Activated T-cell treated with anti-CD3 and anti-CD28 coated beads for 4 hours (primary cell): ENCODE measurements around the gene L1CAM.

Experiments used
- DNase-seq: peaks from one replicate; pipeline ENCODE4 v3.0.0-alpha.2; 2020

The L1CAM gene

DNA sequence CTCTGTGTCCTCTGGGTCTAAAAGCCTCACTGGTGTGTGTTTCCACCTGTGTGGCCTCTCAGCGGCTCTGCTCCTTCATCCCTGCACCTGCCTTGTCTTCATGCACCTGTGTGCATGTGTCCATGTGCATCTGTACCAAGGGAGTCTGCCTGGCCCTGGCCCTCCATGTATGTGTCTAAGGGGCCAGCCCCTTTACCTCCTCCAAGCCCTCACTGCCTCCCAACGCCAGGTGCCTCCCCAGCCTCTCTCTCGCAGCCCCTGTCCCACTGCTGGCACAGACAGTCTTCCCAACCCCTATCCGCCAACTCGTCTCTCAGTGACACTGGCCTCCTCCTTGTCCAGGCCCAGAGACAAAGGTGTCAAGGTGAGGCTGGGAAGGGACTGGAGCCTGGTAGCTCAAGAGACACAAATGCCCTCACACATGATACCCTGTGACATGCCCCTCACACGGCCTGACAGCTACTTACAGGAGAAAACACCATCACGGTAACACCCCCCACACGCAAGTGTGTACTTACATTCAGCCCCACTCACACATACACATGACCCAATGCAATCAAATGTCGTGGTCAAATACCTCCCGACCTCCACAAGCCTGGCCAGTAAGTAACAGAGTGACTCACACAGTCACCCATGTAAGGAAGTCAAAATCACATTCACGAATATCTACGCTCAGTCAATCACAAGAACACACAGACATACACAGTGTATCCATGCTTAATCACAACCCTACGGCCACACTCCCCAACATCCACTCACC, 11.4 kb downstream of the L1CAM start:
- DNase-seq = no peak

GRCh38 chrX:153874085-153874365, 11.9 kb downstream of the L1CAM start:
- no peak for DNase-seq

- DNase-seq = no peak
Measured at GRCh38 chrX:153873282-153874084, 12.5 kb downstream of the L1CAM start.

GRCh38 chrX:153871946-153872878, 13.8 kb downstream of the L1CAM start:
- no peak for DNase-seq

- no peak for DNase-seq
Measured at GRCh38 chrX:153871451-153871850, 14.5 kb downstream of the L1CAM start.

DNA sequence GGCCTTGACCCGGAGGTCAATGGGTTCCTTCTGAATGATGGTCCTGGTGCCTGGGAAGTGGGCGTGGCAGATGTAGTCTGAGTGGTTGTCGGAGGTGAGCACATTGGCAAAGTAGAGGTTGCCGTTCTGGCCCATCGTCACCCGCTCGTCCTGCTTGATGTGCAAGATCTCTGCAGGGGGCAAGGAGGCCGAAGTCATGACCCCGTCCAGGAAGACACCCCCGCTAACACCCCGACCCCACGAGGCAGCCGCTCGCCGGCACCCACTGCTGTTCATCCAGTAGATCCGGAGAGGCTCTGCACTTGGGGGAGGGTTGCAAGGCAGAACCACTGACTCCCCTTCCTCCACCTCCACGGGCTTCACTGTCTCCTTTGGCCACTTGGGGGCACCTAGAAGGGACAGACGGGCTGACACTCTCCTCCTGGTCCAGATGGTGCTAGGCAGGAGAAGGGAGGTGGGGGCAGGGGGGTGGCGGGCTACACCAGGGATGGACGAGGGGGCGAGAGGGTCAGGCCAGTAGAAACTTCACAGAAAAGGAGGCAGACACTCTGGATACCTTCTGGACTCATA, 15.1 kb downstream of the L1CAM start:
- no peak for DNase-seq

DNA sequence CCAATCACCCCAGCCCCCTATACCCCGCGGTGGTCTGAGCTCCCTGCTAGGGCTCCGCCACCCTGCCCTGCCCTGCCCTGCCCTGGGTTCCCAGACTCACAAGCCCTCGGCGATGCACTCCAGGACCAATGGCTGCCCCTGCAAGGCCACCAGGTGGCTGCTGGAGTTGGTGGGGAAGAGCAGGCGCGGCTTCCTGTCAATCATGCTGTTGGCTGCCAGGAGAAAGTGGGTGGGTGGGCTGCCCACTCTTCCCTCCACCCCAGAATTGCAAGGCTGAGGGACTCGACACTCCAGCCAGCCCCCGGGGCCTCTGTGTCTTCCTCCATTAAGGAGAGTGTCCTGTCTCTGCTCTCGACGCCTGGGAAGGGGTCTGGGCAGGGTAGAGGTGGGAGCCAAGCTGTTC, 15.7 kb downstream of the L1CAM start:
- DNase-seq = no peak

GRCh38 chrX:153869473-153870287, 16.3 kb downstream of the L1CAM start:
- no peak for DNase-seq

DNA sequence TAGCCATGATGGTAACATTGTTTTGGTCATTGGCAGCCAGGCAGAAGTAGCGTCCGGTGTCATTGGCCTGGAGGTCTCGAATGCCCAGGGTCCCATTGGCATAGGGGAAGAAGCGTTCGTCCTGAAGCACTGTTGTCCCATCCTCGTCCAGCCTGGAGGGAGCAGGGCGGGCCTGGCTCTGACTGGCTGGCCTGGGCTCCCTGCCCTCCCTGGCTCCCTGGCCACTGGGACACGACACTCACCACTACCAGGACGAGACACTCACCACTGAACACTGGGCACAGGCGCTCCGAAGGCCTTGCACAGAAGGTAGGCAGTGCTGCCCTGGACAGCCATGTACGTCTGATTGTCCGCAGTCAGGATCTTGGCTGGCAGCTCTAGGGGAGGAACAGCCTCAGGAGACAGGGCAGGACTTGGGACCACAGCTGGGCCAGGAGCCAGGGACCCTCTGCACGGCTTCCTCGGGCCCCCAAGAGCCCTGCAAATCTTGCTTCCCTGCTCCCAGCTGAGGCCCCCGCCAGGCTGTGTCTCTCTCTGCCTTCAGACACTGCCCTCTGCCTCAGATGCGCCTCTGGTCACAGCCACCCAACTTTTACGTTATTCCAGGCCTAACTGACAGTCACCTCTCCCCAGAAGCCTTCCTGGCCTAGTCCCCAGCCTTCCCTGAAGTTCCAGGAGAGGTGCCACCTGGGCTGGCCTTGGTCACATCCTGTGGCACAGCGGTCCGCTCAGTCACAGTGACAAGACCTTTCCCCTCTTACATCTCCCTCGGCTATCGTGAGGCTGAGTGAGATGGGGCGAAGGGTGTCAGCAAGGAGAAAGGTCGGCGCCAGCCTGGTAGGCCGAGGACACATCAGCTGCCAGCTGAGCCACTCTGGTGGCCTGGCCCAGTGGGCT, 17.1 kb downstream of the L1CAM start:
- no peak for DNase-seq

DNA sequence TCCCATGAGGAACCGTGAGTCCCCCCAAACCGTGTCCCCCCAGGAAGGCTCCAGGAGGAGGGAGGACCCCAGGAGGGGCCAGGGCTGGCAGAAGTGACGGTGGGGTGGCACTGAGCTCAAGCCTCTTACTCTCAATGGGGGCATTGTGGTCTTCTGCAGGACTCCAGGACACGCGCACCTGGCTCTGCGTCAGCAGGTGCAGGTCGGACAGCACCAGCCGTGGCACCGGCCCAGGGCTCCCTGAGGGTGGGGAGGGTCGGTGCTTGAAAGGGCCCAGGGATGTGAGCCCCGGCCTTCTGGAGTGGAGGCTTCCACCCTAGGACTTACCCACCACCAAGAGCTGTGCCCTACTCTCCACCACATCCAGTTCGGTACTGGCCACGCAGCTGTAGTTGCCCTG, 18.3 kb downstream of the L1CAM start:
- DNase-seq = no peak

DNA sequence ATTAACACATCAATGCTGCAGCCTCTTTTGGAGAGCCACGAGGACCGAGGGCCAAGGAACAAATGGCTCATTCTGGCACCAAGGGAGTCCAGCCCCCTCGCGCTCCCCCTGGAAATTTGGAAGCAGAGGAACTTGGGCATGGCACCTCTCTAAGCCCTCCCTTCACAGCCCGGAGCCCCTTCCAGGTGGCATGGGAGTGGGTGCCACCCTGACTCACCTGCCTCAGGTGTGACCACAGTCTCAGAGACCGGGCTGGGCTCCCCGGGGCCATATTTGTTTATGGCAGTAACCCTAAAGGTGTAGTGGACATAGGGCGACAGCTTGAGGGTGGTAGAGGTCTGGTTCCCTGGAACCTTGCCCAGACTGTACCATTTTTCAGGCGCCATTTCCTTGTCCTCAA, 18.8 kb downstream of the L1CAM start:
- no peak for DNase-seq

DNA sequence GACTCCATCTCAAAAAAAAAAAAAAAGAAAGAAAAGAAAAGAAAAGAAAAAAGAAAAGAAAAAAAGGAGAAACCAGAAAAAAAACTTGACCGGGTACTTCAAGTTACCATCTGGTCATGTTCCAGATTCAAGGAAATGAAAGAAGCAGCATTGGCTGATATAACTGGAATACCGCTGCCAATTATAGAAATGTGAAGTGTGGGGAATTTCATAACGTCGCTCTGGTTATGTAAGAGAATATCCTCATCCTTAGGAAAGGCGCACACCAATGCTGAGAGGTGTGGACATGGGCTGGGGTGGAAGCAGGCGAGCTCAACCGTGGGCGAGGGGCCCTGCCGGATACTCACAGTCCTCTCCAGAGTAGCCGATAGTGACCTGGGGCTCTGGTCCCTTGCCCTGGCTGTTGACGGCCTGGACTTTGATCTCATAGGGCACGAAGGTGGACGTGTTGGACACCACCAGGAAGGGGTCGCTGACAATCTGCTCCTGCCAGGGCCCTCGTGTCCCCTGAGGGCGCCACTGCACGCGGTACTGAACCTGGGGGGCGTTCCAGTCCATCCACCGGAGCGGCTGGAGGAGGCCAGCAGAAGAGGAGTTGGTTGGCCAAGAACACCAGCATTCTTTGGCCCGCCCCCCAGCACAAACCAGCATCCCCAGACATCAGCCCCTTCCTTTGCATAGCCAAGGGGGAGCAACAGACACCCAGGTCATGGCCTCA, 19.5 kb downstream of the L1CAM start:
- DNase-seq = no peak

- DNase-seq = no peak
Measured at GRCh38 chrX:153865685-153866084, 20.3 kb downstream of the L1CAM start.

- DNase-seq = no peak
Measured at GRCh38 chrX:153865321-153865580, 20.7 kb downstream of the L1CAM start.

- DNase-seq = no peak
Measured at GRCh38 chrX:153864561-153865320, 21.2 kb downstream of the L1CAM start.

DNA sequence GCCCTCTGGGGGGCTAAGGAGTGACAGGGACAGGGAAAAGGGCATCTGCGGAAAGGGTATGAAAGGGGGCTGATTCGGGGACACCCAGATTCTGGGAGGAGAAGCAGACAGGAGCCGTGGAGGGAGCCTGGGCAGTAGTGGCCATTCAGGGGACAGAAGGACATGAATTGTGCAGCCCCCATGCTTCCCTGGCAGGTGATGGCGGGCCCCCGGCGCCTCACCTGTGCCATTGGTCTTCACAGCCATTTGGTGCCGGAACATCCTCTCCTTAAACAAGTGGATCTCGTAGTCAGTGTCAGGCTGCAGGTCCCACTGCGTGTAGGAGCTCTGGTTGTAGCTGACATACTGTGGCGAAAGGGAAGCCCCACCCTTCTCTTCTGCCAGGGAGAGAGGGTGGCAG, 21.9 kb downstream of the L1CAM start:
- no peak for DNase-seq

DNA sequence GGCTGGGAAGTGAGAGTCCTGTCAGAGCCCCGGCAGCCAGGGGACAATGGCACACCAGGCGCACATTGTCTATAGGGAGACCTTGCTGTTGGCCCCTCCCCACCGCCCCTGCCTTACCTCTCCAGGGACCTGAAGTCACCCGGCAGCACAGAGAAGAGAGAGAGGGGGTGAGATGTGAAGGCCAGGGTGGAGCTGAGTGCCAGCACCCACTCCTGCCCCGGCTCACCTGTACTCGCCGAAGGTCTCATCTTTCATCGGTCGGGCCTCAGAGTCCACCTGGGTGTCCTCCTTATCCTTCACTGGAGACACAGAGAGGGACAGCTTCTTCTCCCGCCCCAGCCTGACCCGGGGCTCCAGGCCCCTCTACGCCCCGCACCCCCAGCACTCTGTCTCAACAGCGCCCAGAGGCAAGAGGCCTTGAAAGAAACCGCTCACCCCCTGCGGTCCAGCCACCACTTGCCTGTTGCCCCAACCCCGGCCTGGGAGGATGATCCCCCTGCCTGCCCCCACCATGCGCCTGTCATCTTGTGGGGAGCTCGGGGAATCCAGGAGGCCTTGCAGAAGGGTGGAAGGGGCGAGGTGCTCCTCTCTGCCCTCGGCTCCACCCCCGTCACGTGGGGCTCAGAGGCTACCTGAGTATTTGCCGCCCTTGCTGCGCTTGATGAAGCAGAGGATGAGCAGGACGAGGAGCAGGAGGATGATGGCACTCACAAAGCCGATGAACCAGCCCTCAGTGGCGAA, 22.6 kb downstream of the L1CAM start:
- no peak for DNase-seq

GRCh38 chrX:153862369-153863250, 23.4 kb downstream of the L1CAM start:
- DNase-seq = no peak
